ENCODE data around the gene ACMSD.
"Not testable (repeated sequence)": the region's sequence is repeated elsewhere in the genome, so short reads cannot be mapped to it uniquely, and the experiment has no call there.

Gene ACMSD

GRCh38 chr2:134907441-134908116 lies 69.2 kb downstream of the ACMSD start:
- DNase-seq, result not testable (repeated sequence)

- no peak for DNase-seq
Measured at GRCh38 chr2:134910763-134911399, 72.5 kb downstream of the ACMSD start.

- no peak for DNase-seq
Measured at GRCh38 chr2:134911400-134911785, 73.0 kb downstream of the ACMSD start.

DNA sequence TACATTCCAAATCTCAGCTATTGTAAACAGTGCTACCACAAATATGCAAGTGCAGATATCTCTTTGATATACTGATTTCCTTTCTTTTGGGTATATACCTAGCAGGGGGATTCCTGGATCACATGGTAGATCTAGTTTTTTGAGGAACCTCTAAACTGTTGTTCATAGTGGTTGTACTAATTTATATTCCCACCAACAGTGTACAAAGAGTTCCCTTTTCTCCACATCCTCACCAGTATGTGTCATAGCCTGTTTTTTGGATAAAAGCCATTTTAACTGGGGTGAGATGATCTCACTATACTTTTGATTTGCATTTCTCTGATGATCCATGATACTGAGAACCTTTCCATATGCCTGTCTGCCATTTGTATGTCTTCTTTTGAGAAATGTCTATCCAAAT lies 73.9 kb downstream of the ACMSD start:
- DNase-seq, result no peak

DNA sequence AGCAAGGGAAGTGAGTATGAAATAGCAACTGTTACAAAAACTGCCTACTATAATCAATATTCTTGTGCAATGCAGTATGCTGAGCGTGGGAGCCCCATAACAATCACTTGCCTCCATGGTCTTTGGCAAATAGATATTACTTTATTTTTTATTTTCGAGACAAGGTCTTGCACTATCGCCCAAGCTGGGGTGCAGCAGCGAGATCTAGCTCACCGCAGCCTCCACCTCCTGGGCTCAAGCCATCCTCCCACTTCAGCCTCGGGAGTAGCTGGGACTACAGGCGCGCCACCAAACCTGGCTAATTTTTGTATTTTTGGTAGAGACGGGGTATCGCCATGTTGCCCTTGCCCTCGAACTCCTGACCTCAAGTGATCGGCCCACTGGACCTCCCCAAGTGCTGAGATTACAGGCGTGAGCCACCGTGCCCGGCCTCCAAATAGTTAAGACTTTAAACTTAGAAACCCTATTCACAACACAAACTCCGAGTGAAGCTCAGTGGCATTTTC lies 79.0 kb downstream of the ACMSD start:
- peak; percentile 28 for DNase-seq

DNA sequence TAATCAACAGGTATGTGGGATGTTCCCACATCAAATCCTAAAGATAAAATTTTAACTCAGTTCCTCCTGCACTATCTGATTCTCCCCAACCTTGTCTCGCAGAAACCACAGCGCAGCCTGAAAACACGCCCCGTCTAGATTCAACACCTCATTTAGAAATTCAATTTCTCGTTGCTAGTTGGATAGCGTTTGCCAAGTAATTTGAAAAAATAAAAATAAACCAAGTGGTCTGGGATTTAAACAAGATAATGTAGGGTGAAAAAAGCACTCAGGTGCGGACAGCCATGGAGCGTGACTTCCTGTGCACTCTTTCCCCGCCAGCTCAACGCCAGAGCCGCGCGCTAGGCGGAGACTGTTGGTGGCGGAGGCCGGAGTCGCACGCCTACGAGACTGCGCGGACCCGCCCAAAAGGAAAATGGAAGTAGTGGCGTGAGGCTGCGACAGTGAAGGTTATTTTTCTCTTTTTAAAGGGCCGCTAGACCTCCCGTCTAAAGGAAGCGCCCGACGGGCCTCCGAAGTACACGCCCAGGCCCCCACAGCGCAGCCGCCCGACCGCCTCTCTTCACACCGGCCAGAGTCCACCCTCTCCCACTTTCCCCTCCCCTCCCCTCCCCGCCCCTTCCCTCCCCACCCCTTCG lies 79.6 kb downstream of the ACMSD start:
- no peak for DNase-seq

- DNase-seq, result peak; percentile 100
Measured at GRCh38 chr2:134918526-134919340, 80.3 kb downstream of the ACMSD start, which contains the start of gene CCNT2. TSS of gene CCNT2 (plus strand) at chr2:134918822. CDS start at chr2:134918855, 33 bp downstream.

DNA sequence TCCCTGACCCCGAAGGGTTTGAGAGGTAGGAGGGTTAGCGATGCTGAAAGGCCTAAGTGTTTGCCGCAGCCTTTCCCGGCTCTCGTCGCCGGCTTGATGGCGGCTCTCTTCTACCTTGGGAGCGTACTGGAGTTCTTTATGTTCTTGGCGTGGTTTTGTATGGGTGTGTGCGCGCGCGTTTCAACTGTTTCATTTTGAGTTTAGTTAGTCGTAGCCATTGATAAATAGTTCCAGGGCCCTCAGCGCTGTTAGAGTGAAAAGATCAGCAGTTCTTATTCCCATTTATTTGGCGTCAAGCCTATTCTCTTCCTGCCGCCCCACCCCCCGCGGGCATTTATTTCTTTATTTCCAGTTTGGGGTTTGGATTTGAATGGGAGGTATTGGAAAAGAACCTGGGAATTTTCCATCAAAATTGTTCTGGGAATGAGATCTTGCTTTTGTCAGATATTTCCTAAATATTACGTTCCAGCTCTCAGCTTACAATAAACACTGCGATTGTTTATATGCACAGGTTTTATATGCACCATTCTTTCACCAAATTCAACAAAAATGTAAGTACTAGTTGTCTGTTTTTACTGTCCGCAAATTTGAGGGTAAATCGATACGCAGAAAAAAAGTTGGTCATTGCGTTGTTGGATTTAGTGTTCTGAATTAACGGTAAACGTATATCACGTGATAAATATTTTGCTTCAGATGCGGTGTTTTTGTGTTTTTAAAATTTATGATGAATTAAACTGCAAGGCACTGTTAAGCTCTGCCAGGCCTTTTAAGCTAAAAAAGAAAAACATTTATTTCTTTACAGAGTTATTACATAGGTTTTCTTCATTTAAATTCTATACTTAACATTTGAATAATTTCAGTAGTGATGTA lies 81.2 kb downstream of the ACMSD start:
- DNase-seq, result peak; percentile 58

DNA sequence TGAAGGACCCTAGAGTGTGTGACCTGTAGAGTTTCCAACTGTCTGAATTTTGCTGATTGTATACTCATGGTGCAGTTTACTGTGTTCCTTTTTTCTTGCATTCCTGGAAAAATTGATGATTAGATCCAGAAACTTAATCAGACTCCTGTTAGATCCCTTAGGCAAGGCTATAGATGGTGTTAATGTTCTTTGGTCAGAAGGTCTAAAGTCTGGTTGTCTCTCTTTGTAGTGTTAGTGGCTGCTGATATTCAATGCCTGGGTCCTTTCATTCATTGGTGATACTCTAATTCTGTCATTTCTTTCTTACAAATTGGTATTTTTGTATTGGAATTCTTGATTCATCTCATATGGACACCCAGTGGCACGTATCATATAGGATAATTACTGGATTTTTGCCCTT lies 86.5 kb downstream of the ACMSD start:
- no peak for DNase-seq

- no peak for DNase-seq
Measured at GRCh38 chr2:134926231-134926931, 88.0 kb downstream of the ACMSD start.

- DNase-seq, result no peak
Measured at GRCh38 chr2:134927195-134927594, 88.8 kb downstream of the ACMSD start.

- DNase-seq, result no peak
Measured at GRCh38 chr2:134932864-134933526, 94.6 kb downstream of the ACMSD start.

DNA sequence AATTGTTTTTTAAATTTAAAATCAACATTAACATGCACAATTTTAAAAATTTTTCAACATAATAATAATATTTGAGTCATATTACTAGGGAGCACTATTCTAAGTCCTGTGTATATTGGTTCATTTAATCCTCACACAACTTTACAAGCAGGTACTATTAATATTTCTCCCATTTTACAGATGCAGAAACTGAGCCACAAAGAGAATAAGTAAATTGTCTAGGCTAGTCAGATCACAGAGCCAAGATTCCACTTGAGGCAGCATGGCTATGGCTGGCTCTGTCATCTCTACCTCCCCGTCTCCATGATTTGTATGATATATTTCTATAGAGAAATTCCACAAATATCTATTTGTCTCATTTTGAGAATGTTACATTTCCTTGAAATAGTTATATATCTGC lies 95.3 kb downstream of the ACMSD start:
- DNase-seq, result no peak

- DNase-seq, result no peak
Measured at GRCh38 chr2:134934150-134934549, 95.7 kb downstream of the ACMSD start.

DNA sequence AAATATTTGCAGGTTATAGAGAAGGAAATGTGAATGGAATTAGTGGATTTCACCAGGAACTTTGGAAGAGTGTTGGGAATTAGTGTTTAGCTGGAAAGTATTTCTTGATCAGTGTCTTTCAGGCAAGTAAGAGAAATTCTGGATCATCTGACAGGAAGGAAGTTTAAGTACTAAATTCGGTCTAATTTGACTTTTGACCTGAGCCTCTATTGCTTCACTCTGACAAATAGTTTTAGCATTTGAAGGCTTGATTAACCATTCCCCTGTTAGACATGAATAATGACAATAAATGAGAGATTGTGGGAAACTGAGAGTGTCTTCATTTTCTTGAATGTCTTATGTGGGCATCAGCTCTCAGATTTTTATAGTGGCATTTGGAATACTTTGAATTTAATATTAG lies 96.2 kb downstream of the ACMSD start:
- no peak for DNase-seq

DNA sequence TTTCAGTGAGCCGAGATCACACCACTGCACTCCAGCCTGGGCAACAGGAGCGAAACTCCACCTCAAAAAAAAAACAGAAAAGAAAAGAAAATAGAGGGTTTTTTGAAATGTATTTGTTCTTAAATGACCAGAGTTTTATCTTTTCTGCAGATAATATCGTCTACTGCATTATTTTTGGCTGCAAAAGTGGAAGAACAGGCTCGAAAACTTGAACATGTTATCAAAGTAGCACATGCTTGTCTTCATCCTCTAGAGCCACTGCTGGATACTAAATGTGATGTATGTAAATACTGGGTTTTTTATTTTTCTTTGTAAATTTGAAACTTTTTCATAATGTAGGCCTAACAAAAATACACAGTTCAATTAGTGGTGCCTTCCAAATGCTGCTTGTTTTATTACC lies 98.3 kb downstream of the ACMSD start:
- no peak for DNase-seq

GRCh38 chr2:134943540-134943939 lies 105.1 kb downstream of the ACMSD start:
- DNase-seq, result no peak

DNA sequence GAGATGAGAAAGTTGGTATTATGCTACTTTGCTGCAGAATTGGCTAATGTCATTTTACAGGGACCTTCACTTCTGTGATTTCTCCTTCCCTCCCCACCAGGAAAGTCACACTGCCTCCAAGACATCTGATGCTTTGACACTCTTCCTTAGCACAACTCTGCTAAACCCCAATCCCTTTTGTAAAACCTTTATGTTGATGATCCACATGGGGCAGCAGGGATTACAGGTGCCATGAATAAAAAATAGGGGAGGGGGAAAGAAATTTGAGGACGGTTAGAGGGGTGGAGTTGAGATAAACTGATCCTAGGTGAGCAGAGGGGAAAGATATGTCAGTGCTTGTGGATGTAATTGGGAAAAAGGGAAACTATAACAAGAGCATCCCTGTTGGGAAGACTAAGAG lies 106.6 kb downstream of the ACMSD start:
- no peak for DNase-seq

GRCh38 chr2:134946073-134946472 lies 107.7 kb downstream of the ACMSD start:
- DNase-seq, result no peak

DNA sequence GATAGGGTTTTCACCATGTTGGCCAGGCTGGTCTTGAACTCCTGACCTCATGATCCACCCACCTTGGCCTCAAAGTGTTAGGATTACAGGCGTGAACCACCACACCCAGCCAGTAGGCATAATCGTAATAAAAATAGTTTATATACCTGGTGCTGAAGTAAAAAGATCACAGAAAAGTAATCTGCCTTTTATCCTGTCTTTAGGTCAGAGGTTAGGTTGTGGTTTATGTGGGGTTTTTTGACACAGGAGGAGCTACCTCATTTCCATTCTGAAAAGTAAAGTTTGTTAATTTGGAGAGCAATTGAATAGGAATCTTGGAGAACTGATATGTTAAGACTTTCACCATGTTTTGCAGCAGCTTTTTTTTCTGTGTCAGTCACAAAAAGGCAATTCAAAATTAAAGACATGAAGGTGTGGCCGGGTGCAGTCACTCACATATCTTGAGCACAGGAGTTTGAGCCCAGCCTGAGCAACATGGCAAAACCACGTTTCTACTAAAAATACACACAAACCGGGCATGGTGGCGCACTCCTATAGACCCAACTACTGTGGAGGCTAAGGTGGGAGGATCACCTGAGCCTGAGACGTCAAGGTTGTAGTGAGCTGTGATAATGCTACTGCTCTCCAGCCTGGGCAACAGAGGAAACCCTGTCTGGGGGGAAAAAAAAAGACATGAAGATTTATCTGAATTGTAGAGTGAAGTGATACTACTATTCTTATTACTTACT lies 111.7 kb downstream of the ACMSD start:
- no peak for DNase-seq

Measured in right hindlimb (tissue), 1 donor.